Measurements from ENCODE around the gene CYP2S1. TPM values are rescaled to one million over a fixed set of nuclear protein-coding genes. Genes with fewer than 3 reads are reported as not detected.

Gene CYP2S1
- total RNA-seq, 1 donor = 1.7 TPM

DNA sequence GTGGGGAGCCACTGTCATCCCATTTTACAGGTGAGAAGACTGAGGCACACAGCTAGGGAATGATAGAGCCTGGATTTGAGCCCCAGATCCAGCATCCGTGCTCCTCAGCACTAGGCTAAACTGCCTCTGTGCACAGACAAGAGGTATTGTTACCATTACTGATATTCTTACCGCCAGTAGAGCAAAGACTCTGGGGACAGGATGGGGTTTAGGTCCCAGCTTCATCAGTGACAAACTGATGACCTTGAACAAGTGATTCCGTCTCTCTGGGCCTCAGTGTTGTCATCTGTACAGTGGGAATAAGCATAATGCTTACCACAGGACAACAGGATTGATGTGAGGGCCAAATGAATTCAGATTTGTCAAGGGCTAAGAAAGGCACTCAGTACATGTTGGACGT, 42.5 kb downstream of the CYP2S1 start:
- DNase-seq (ENCODE audit: low read depth) = no peak
- no peak for TF ChIP-seq CTCF (IDR thresholded peaks at IDR 0.05; ENCODE audit: insufficient read depth, low read depth, low read length)
- no peak overlapping the region for H3K4me3 ChIP-seq (ENCODE audit: low read depth, low read length)

GRCh38 chr19:41238244-41238643, 45.2 kb downstream of the CYP2S1 start:
- no peak overlapping the region for H3K4me3 ChIP-seq (ENCODE audit: low read depth, low read length)
- TF ChIP-seq CTCF (IDR thresholded peaks at IDR 0.05; ENCODE audit: insufficient read depth, low read depth, low read length) = no peak
- DNase-seq (ENCODE audit: low read depth) = no peak

DNA sequence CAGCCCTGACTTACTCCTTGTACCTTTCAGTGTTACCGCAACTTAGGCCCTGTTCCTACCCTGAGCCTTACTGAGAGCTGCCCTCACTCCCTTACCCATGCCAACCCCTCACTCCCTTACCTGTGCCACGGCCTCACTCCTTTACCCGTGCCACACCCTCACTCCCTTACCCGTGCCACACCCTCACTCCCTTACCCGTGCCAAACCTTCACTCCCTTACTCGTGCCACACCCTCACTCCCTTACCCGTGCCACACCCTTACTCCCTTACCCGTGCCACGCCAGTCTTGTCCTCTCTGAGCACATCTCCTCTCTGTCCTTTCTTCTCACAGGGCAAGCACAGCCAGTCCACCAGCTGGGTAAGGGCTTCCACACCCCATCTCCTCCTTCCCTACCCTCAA, 46.3 kb downstream of the CYP2S1 start:
- no peak for DNase-seq (ENCODE audit: low read depth)

DNA sequence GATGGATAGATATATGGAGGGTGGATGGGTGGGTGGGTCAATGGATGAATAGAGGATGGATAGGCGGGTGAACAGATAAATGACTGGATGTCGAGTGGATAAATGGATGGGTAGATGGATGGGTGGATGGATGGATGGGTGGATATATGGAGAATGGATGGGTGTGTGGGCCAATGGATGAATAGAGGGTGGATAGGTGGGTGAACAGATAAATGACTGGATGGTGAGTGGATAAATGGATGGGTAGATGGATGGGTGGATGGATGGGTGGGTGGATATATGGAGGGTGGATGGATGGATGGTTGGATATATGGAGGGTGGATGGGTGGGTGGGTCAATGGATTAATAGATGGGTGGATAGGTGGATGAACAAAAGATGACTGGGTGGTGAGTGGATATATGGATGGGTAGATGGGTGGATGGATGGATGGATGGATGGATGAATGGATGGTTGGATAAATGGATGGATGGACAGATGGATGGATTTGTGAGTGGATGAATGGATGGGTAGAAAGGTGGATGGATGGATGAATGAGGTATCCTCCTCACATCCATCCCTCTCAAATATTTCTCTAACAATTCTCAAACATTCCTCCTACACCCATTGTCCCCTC, 47.0 kb downstream of the CYP2S1 start:
- H3K4me3 ChIP-seq (ENCODE audit: low read depth, low read length) = no peak overlapping the region
- no peak for DNase-seq (ENCODE audit: low read depth)
- TF ChIP-seq CTCF (IDR thresholded peaks at IDR 0.05; ENCODE audit: insufficient read depth, low read depth, low read length) = no peak

More for the DNA sequence above, 46.3 kb downstream of the CYP2S1 start:
- TF ChIP-seq CTCF (IDR thresholded peaks at IDR 0.05; ENCODE audit: insufficient read depth, low read depth, low read length) = no peak
- H3K4me3 ChIP-seq (ENCODE audit: low read depth, low read length) = no peak overlapping the region

GRCh38 chr19:41241859-41242258, 48.8 kb downstream of the CYP2S1 start:
- no peak overlapping the region for H3K4me3 ChIP-seq (ENCODE audit: low read depth, low read length)
- TF ChIP-seq CTCF (IDR thresholded peaks at IDR 0.05; ENCODE audit: insufficient read depth, low read depth, low read length) = no peak
- DNase-seq (ENCODE audit: low read depth) = no peak

DNA sequence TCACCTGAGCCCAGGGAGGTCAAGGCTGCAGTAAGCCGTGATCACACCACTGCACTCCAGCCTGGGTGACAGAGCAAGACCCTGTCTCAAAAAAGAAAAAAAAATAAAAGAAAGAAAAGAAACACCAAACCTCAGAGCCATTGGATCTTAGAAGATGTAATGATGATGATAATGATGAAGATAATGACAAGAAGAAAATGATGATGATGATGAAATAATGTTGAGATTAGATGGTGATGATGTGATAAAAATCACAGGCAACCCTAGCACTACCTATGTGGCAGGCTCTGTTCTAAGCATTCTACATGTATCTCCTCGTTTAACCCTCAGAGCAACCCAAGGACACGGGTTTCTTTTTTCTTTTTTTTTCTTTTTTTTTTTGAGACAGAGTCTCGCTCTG, 51.1 kb downstream of the CYP2S1 start:
- no peak for TF ChIP-seq CTCF (IDR thresholded peaks at IDR 0.05; ENCODE audit: insufficient read depth, low read depth, low read length)
- DNase-seq (ENCODE audit: low read depth) = no peak
- H3K4me3 ChIP-seq (ENCODE audit: low read depth, low read length) = no peak overlapping the region

- H3K4me3 ChIP-seq (ENCODE audit: low read depth, low read length) = no peak overlapping the region
- no peak for DNase-seq (ENCODE audit: low read depth)
- no peak for TF ChIP-seq CTCF (IDR thresholded peaks at IDR 0.05; ENCODE audit: insufficient read depth, low read depth, low read length)
Observed at GRCh38 chr19:41245843-41246242, 52.8 kb downstream of the CYP2S1 start.
